Right ventricle myocardium inferior (tissue), 1 donor: Measurements from ENCODE around the gene ZNRF4. TPM values are rescaled to one million over a fixed set of nuclear protein-coding genes. Genes with fewer than 3 reads are reported as not detected.

ENCODE experiments used
- ATAC-seq: fragments of 200-7000 bp; cut with Tn5 transposase; one replicate; pipeline ENCODE4 v1.9.1; 2020; ENCODE audit warnings: mild to moderate bottlenecking, moderate library complexity
- DNase-seq: peaks from one replicate; pipeline ENCODE4 v3.0.0; 2021; ENCODE audit errors: missing footprints
- intact Hi-C: fragments of 100-400 bp; cut with DNase I; formaldehyde crosslinking; loops from one replicate; pipeline ENCODE4 v1.11.0; 2022
- total RNA-seq: library from RNA; stranded (reverse); fragmentation: NEBNext Ultra II Directional; extraction: Animal tissue kit (Norgen Biotek cat#: 25700); gene quantifications from one replicate; pipeline ENCODE4 v1.2.1, GENCODE V29; 2021
- donor health status: DM: no; HTN: yes; CAD: no; lungs with severe emphysema.

The ZNRF4 gene
- total RNA-seq, 1 donor from 2014 or later = not detected

DNA sequence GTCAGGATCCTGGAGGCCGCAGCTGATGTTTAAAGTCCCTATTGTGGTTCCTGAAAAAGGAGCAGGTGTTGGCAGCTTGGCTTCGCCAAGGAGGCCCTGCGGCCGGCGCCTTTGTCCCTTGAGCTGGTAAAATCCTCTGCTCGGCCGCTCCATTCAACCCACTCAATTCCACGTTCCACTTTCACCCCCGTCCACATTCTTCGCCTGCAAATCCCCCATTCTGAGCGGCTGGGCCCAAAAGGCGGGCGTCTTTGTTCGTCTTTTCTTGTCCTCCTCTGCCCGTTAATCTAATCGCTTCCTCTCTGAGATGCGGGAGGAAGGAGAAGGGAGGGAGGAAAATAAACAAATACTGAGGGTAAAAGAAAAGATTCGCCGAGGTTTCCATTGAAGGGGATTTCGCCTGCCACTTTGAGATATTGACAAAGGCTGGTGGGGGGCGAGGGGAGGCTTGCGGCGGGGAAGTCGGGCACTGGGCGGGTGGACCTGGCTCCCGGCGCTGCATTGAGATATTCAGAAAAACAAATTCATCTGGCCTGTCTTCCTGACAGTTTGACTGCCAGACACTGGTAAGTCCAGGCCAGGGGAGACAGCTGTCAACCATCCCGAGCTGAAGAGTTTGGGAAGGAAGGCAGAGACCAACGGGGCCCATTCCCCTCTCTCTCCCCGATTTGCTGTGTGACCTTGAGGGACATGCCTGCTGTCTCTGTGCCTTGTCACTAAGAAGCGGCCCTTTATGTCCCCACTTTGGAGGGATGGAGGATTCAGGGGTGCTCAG lies 37.6 kb downstream of the ZNRF4 start:
- DNase-seq (no peak), ATAC-seq (no peak)
- intact Hi-C loops = no loop called here

DNA sequence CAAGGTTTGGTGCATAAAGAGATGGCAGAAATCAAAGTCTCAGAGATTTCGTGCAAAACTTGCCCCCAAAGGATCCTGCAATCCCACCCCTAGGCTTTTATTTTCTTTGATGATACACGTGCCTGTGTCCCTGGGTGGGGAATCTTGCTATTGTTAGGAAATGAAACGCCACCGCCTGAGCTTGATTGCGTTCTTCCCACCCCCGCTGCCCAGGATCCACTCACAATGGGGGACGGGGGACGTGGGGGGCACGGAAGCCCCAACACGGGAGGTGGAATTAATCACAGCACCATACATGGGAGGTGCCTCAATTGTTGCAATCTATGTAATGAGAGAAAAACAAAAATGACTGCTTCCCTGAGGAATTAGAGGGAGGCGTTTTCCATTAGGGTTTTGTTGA lies 39.6 kb downstream of the ZNRF4 start:
- DNase-seq = no peak
- ATAC-seq = no peak
- intact Hi-C loops = no loop called here

DNA sequence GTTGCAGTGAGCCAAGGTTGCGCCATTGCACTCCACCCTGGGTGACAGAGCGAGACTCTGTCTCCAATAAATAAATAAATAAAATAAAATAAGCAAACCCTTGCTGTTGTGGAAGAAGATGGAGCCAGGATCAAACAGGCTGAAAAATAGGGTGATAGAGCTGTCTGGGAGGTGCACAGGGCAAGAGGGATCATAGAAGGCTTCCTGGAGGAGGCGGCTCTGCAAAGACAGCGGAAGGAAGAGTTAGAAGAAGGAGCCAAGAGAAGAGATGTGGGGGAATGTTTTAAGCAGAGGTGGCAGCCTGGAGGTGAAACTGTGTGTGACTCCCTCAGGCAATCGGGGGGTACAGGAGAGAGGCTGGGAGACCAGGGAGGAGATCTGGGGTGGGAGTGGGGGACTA lies 40.6 kb downstream of the ZNRF4 start:
- DNase-seq = no peak
- intact Hi-C loops = no loop called here
- no peak for ATAC-seq

DNA sequence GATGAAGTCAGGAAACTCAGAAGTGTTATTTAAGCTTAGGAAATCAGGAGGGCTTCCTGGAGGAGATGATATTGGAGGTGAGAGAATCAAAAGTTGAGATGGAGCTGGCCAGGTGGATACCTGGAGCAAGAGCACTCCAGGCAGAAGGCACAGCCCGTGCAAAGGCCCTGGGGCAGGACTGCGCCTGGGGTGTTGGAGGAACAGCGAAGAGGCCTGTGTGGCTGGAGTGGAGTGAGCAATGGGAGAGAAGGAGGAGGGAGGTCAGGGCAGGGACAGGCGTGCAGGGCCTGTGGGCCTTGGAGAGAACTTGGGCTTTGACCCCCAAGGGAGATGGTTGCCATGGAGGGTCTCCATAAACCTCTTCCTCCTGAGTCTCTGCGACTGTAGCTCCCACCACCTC lies 42.1 kb downstream of the ZNRF4 start:
- DNase-seq (no peak), ATAC-seq (no peak)
- intact Hi-C loops = no loop called here

DNA sequence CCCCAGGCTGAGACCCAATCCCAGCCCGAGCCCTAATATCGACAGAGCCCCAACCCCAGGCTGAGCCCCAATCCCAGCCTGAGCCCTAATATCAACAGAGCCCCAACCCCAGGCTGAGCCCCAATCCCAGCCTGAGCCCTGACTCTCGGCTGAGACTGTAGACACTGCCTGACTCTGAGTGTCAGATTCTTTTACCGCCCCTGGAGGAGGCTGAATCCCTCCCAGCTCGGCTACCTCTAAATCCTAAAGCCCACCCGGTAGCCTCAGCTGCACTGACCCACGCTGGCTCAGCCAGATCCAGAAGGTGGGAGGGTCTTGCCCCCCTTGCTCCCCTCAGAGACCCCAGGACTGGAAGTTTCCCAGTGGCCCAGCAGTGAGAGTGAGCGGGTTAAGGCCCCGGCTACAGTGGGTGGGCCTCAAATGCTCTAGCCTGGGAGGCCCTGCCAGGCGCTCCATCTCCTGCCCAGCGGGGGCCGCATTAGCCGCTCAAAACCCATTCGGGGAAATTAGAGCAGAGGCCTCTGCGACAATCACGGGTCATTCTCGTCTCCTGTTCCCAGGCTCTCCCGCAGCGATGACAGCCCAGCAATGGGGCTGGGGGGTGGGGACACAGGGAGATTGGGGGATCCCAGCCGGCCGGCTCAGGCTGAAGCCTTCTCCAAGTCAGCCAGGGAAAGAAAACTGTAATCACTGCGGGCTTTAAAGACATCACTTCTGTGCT lies 43.8 kb downstream of the ZNRF4 start:
- DNase-seq (no peak), ATAC-seq (no peak)
- intact Hi-C loops = no loop called here

DNA sequence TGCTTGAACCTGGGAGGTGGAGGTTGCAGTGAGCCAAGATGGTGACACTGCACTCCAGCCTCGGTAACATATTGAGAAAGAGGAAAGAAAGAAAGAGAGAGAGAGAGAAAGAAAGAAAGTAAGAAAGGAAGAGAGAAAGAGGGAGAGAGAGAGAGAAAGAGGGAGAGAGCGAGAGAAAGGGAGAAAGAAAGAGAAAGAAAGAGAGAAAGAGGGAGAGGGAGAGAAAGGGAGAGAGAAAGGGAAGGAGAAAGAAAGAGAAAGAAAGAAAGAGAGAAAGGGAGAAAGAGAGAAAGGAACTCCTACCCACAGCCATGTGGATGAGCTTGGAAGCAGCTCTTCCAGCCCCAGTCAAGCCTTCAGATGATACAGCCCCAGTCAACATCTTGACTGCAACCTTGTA lies 46.7 kb downstream of the ZNRF4 start:
- DNase-seq (no peak), ATAC-seq (no peak)
- intact Hi-C loops = no loop called here

DNA sequence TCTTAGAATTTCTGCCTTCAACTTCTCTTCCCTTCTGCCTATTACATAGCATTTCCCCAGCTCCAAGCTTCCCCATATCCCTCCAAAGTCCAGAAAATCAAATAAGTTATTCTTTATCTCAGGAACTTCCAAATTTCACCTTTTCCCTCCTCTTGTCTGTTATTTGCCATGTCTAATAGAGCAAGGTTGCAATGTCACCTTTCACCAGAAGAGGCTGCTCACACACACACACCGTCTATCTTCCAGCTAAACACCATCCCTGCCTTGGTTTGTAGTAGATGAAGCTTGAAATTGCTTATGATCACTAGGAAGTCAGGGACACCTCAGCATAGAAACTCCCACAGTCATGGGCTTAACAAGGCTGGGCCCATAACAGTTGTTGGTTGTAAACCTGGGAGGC lies 48.4 kb downstream of the ZNRF4 start:
- no peak for DNase-seq
- intact Hi-C loops = no loop called here
- no peak for ATAC-seq

DNA sequence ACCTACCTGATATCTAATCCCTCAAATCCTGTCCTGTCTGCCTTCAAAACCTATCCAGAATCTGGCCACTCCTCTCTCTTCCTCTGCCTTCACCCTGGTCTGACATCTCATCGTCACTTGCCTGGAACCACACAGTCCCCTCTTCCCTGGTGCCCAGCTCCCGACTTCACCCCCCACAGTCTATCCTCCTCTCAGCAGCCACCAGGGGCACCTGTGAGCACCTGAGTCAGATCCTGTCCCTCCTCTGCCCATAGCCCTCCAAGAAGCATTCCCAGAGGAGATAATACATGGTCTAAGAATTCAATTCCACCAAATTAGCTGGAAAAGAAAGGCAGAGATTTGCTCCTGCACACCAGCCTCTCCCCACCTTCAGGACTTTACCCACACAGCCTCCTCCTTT lies 48.9 kb downstream of the ZNRF4 start:
- no peak for DNase-seq
- intact Hi-C loops = no loop called here
- ATAC-seq = no peak

Other genes starting within 250 kb of the ZNRF4 start
- 61.0 TPM for gene PTPRS, start 114.6 kb upstream of the ZNRF4 start, total RNA-seq
- not detected for gene TINCR, start 112.5 kb downstream of the ZNRF4 start, total RNA-seq
- gene SAFB2, start 167.4 kb downstream of the ZNRF4 start, total RNA-seq = 43.7 TPM
- 59.8 TPM for gene SAFB, start 167.7 kb downstream of the ZNRF4 start, total RNA-seq
- gene MICOS13, start 225.1 kb downstream of the ZNRF4 start, total RNA-seq = 172 TPM
- 3.9 TPM for gene HSD11B1L, start 225.6 kb downstream of the ZNRF4 start, total RNA-seq
- gene RPL36, start 234.9 kb downstream of the ZNRF4 start, total RNA-seq = 435 TPM